K562 (cell line): ENCODE measurements around the gene PRKAR1A. TPM values are rescaled to one million over a fixed set of nuclear protein-coding genes. Genes with fewer than 3 reads are reported as not detected.

ENCODE experiments used
- ATF6 ChIP-seq: sonication (generic); formaldehyde crosslinking; IDR thresholded peaks from 2 replicates; pipeline ENCODE4 v1.4.0; 2020; ENCODE audit warnings: mild to moderate bottlenecking, missing genetic modification reagents
- CGGBP1 ChIP-seq: fragments of 250-450 bp; sonication (Bioruptor Pico); IDR thresholded peaks from 2 replicates; pipeline ENCODE4 v1.9.0; 2021; ENCODE audit warnings: mild to moderate bottlenecking
- E2F5 ChIP-seq: sonication (generic); formaldehyde crosslinking; IDR thresholded peaks from 2 replicates; pipeline ENCODE4 v1.8.0; 2022; ENCODE audit warnings: mild to moderate bottlenecking, missing genetic modification reagents
- ETS2 ChIP-seq: IDR thresholded peaks from 2 replicates; pipeline ENCODE4 v1.6.1; 2016; ENCODE audit warnings: borderline replicate concordance, missing genetic modification characterization, mild to moderate bottlenecking, moderate library complexity, missing compliant biosample characterization; ENCODE audit not compliant: poor library complexity, severe bottlenecking
- GTF2F1 ChIP-seq: IDR thresholded peaks from 2 replicates; pipeline ENCODE4 v1.6.1; 2011; ENCODE audit warnings: low read depth, low read length, improper control_type of control experiment
- MCM5 ChIP-seq: fragments of 450-650 bp; IDR thresholded peaks from 2 replicates; pipeline ENCODE4 v1.6.1; 2016; ENCODE audit warnings: low read depth
- RBBP5 ChIP-seq: fragments of 200-600 bp; sonication (generic); IDR thresholded peaks from 2 replicates; pipeline ENCODE4 v1.6.1; 2012; ENCODE audit warnings: borderline replicate concordance, mild to moderate bottlenecking, low read length, control low read depth, inconsistent platforms; ENCODE audit not compliant: insufficient read depth, poor library complexity, severe bottlenecking
- TCF3 ChIP-seq: sonication (generic); formaldehyde crosslinking; IDR thresholded peaks from 2 replicates; pipeline ENCODE4 v1.4.0; 2020; ENCODE audit warnings: mild to moderate bottlenecking, missing genetic modification reagents
- ZNF512 ChIP-seq: IDR thresholded peaks from 2 replicates; pipeline ENCODE4 v1.6.1; 2016; ENCODE audit warnings: missing genetic modification characterization, missing compliant biosample characterization
- polyA plus RNA-seq, 8 experiments: library from polyadenylated mRNA; depleted of rRNA in 4 of 8; stranded (reverse) in 5 of 8; unstranded in 3 of 8; fragments of >200 nt; fragmentation: Nextera tagmentation in 2 of 8; fragmentation: Illumina TruSeq in 1 of 8; extraction: Ambion mirVana in 2 of 8; extraction: Trizol in 1 of 8; gene quantifications; 2 replicates each; pipeline versions ENCODE4 v1.2.1 to v1.2.3, GENCODE V29; 2011 to 2014; ENCODE audit warnings: inconsistent platforms in 1 of 8, missing spikeins in 1 of 8
- total RNA-seq, 7 experiments: library from RNA; depleted of rRNA in 6 of 7; stranded (reverse); fragments of >200 nt in 6 of 7; fragmentation: Illumina TruSeq in 2 of 7; extraction: Trizol in 2 of 7; gene quantifications; 2 replicates each; pipeline versions ENCODE4 v1.2.1 to v1.2.3, GENCODE V29; 2011 to 2021; ENCODE audit warnings: low replicate concordance in 1 of 7
- TF ChIP-seq, protein P1 (sequence below): sonication (generic); formaldehyde crosslinking; IDR thresholded peaks from 2 replicates; pipeline ENCODE4 v1.8.1; 2023; ENCODE audit warnings: mild to moderate bottlenecking, missing genetic modification reagents

Gene PRKAR1A
- total and polyA plus RNA-seq, 9 of the 15 experiments (the other 6 are each of a cell fraction or from before 2014, with no cell fraction given), result 15.0 to 95.6 (median 67.5) TPM

DNA sequence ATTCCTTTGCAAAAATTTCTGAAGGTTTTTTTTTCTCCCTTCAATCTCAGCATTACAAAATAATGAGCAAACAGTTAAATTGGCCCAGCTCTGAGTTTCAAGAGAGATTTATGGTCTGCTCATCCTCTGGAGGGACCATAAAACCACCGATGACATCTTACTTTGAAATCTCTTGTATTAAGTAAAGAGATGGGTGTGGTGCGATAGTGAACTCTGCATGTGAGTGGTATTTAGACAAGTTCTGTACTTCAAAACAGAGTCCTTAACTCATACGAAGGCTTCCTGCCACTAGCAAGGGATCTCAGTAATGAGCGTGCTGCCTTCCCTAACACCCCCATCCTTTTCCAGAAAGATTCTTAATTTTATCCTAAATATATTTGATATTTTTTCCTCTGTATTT is 86.9 kb downstream of the PRKAR1A start (continued):
- TF ChIP-seq ZNF512 (tag) (no peak), ATF6 (CRISPR knock-in tag) (no peak), CGGBP1 (no peak), GTF2F1 (no peak), ETS2 (tag) (no peak), RBBP5 (no peak), E2F5 (CRISPR knock-in tag) (no peak), TCF3 (CRISPR knock-in tag) (no peak), MCM5 (no peak)
- TF ChIP-seq, protein P1, sequence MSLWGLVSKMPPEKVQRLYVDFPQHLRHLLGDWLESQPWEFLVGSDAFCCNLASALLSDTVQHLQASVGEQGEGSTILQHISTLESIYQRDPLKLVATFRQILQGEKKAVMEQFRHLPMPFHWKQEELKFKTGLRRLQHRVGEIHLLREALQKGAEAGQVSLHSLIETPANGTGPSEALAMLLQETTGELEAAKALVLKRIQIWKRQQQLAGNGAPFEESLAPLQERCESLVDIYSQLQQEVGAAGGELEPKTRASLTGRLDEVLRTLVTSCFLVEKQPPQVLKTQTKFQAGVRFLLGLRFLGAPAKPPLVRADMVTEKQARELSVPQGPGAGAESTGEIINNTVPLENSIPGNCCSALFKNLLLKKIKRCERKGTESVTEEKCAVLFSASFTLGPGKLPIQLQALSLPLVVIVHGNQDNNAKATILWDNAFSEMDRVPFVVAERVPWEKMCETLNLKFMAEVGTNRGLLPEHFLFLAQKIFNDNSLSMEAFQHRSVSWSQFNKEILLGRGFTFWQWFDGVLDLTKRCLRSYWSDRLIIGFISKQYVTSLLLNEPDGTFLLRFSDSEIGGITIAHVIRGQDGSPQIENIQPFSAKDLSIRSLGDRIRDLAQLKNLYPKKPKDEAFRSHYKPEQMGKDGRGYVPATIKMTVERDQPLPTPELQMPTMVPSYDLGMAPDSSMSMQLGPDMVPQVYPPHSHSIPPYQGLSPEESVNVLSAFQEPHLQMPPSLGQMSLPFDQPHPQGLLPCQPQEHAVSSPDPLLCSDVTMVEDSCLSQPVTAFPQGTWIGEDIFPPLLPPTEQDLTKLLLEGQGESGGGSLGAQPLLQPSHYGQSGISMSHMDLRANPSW (CRISPR knock-in tag), result no peak
- TF ChIP-seq, all 486 proteins: peak for 0
